Superior temporal gyrus (tissue), 1 donor: ENCODE measurements around the gene KHDC1.
"Not testable (repeated sequence)": the region's sequence is repeated elsewhere in the genome, so short reads cannot be mapped to it uniquely, and the experiment has no call there.

Experiments
- DNase-seq: peaks from one replicate; pipeline ENCODE4 v3.0.0-alpha.2; 2016; ENCODE audit errors: extremely low spot score

KHDC1 gene

DNA sequence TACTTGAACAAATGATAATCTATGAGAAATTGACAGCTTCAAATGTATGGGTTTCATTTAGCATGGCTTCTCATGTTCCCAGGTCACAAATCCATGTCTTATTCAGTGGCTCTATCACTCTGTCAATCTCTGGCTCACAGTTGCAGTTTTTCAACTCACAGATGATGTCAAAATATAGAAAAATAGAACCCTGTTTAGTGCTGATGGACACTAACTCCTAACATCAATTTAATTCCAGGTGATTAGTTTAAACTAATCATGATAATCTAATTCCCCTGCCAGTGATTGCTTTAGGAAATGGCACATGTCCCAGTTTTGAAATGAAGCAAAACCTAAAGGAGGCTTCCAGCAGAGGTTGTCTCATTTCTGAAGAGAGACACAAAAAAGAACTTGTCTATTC, 13.0 kb downstream of the KHDC1 start:
- DNase-seq = no peak

DNA sequence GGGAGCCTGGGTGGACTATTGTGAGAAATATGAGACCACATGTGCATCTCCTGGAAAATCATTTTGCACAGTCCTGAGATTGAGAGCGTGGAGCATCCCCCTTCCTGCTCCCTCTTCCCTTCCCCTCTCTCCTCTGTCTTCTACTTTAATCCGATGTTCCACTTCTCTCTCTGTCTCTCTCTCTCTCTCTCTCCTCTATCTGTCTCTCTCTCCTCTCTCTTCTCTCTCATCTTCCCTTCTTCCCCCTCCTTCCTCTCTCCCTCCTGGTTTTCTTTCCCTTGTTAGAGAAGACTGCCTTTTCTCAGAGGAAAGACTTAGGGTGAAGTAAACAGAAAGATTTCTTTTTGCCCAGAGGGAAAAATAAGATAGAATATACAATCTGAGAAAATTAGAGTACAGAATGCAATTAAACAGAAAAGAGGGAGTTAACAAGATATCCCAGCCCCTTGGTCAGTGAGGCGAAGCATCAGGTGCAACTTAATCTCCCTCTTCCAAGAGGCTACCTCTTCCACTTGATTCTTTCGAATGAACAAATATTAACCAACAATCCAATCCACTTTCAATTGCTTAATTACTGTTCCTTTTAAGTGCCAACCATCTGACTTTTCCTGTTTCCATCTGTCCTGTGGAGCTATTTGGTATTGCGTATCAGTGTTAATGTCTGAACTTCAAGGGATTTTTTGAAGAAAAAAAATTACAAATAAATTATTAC, 14.6 kb downstream of the KHDC1 start:
- DNase-seq = no peak

DNA sequence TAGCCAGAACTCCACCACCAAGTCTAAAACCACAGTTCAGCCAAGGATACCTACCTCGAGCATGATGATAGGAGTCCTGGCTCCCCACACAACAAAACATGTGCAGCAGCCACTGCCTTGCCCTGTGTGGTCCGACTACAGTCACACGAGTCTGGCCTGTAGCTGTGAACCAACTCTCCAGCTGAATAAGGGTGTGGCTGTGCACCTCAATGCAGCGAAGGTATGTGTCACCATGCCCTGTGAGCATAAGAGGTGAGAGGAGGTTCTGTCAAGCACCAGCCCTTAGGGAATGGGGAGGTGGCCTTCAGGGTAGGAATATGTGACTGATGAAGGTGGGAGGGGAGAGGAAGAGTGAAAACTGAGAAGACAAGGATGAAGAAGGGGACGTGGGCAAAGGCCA, 21.0 kb downstream of the KHDC1 start:
- DNase-seq = no peak

GRCh38 chr6:73240730-73241129, 22.3 kb downstream of the KHDC1 start:
- DNase-seq = no peak

- no peak for DNase-seq
These were observed 26.7 kb downstream of the KHDC1 start for GRCh38 chr6:73236144-73236750.

DNA sequence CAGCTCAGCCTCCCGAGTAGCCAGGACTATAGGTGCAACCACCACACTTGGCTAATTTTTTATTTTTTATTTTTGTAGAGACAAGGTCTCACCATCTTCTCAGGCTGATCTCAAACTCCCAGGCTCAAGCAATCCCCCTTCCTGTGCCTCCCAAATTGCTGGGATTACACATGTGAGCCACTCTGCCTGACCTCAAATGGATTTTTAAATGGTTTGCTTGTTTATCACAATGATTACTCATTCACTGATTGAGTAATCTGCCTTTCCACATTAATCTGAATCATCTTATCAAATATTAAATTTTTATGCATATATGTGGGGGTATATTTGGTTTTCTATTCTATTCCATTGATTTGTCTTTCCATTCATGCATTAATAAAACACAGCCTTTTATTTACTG, 28.3 kb downstream of the KHDC1 start:
- DNase-seq = no peak

DNA sequence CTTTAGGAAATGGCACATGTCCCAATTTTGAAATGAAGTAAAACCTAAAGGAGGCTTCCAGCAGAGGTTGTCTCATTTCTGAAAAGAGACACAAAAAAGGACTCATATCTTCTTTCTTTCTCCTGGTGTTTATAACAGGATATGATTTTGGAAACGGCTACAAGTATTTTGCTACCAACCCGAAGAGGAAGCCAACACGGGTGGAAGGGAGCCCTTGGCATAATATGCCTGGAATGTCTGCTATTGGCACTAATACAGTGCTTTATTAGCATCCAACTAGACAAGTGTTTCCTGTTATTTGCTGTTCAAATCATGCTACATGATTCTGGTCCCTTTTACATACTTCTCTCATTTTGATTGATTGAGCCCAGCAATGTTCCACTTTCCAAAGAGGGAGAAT, 29.0 kb downstream of the KHDC1 start:
- not testable (repeated sequence) for DNase-seq

- DNase-seq = no peak
These were observed 29.9 kb downstream of the KHDC1 start for GRCh38 chr6:73233048-73233447.

- DNase-seq = no peak
These were observed 31.0 kb downstream of the KHDC1 start for GRCh38 chr6:73231986-73232391.

GRCh38 chr6:73227606-73228255, 35.3 kb downstream of the KHDC1 start:
- DNase-seq = no peak

GRCh38 chr6:73225396-73225795, 37.6 kb downstream of the KHDC1 start, which contains the start of gene KHDC1L:
KHDC1L (minus strand) TSS chr6:73225496; CDS start chr6:73225408, 88 bp downstream.
- no peak for DNase-seq

GRCh38 chr6:73216859-73217258, 46.1 kb downstream of the KHDC1 start:
- DNase-seq = no peak

GRCh38 chr6:73209117-73209516, 53.9 kb downstream of the KHDC1 start:
- no peak for DNase-seq

DNA sequence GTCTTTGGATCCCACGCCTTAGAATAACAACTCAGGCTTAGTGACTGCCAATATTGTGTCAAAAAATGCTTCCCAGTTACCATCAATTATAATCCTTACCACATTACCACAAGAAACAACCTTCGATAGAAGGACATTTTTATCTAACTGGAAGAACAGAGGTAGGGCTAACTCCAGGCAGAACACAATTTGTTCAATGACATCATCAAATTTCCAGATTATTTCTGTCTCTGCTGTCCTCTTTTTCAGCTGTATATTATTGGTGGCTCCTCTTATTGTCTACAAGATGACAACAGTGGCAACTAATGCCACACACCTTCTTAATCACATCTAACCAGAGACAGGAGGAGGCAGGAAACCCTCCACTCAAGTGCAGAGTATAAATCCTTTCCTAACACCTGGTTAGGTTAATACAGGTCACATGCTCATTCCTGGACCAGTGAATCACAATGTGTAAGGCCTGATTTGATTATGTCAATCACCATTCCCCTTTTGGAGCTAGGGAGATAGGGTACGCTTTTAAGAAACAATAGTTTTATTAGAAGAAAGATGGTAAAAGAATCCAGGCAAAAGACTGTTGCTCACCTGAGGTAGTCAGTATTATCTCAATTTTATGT, 55.7 kb downstream of the KHDC1 start:
- no peak for DNase-seq

DNA sequence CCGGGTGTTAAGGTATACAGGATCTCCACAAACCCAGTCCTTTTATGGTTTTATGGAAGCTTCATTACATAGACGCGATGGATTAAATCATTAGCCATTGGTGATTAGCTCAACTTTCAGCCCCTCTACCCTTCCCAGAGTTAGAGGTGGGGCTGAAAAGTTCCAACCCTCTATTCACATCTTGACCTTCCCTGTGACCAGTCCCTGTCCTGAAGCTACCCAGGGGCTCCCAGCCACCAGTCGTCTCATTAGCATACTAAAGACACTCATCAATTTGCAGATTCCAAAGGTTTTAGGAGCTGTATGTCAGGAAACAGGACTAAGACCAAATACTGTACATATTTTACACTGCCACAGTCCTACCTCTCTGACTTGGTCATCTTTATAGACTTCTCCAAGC, 58.7 kb downstream of the KHDC1 start:
- DNase-seq = no peak

DNA sequence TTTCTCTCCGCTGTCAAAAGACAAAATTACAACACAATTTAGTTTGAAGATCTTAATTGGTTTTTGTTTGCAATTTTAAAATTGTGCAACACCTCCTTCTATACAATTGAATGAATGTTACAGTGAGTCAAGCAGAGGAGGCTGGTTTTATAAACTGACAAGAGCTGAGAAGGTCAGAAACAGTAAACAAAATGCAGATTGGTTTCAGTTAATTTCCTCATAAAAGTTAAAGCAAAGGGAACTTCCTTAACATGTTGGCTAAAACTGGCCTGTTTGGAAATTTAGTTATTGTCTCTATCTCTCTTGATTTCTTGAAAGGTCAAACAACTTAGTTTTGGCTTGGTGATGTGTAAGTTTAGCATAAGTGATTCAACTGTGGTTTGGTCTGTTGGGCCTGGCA, 59.9 kb downstream of the KHDC1 start:
- no peak for DNase-seq

DNA sequence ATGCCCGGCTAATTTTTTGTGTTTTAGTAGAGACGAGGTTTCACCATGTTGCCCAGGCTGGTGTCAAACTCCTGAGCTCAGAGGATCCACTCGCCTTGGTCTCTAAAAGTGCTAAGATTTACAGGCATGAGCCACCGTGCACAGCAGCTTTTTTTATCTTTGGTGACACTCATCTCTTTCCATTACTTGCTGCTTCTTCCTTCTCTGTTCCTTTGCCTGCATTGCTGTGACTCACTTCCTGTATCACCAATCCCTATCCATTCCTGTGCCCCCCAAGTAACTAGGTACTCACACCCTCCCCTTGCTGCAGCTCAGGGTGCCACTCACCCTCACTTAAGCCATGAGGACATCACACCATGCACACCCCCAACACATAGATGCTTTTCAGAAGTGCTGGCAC, 62.3 kb downstream of the KHDC1 start:
- DNase-seq = no peak

DNA sequence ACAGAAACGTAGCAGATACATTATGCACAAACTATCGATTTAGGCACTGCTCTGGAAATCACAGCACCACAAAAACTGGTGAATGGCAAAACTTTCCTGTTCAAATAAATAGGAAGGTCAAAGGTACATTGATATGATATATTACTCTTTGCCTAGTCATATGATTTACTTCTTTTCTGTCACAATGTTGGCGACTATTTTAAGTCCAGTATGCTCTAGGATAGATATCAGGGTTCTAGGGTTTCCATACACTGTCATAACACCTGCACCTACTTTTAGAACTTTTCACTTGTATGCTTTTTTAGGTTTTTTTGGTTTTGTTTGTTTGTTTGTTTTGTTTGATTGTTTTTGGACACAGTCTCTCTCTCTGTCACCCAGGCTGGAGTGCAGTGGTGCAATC, 62.7 kb downstream of the KHDC1 start:
- no peak for DNase-seq

DNA sequence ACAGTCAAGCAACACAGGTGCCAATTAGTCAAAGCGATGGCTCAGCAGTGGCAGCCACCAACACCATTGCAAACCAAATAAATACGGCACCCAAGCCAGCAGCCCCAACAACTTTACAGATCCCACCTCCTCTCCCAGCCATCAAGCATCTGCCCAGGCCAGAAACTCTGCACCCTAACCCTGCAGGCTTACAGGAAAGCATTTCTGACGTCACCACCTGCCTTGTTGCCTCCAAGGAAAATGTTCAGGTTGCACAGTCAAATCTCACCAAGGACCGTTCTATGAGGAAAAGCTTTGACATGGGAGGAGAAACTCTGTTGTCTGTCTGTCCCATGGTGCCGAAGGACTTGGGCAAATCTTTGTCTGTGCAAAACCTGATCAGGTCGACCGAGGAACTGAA, 68.3 kb downstream of the KHDC1 start:
- no peak for DNase-seq

GRCh38 chr6:73193302-73193701, 69.7 kb downstream of the KHDC1 start:
- not testable (repeated sequence) for DNase-seq
